Uterus (tissue), 2 donors: Measurements from ENCODE around the gene TRIO.

Source experiments
- CTCF ChIP-seq, 4 experiments: fragments of 200-600 bp in 2 of 4; fragments of 450-650 bp in 2 of 4; sonication (generic) in 2 of 4; IDR thresholded peaks; one replicate each; pipeline ENCODE4 v1.5.1; 2016 to 2019; ENCODE audit warnings: antibody characterized with exemption in 4 of 4, mild to moderate bottlenecking in 2 of 4, moderate library complexity in 1 of 4
- POLR2A ChIP-seq, 2 donors: fragments of 450-650 bp; IDR thresholded peaks; one replicate each; pipeline ENCODE4 v1.6.1; 2016; ENCODE audit warnings: antibody characterized with exemption in 2 of 2, mild to moderate bottlenecking in 1 of 2, moderate library complexity in 1 of 2

GRCh38 chr5:14400611-14401010 lies 257.5 kb downstream of the TRIO start:
- TF ChIP-seq CTCF (IDR thresholded peaks at IDR 0.05), result no peak
- no peak for TF ChIP-seq POLR2A (IDR thresholded peaks at IDR 0.05)
